GM19468 (cell line): ENCODE data around the gene GSKIP.

Experiments
- ATAC-seq: cut with Tn5 transposase; IDR thresholded peaks from one replicate; pipeline ENCODE4 v1.9.1; 2021; ENCODE audit warnings: mild to moderate bottlenecking, moderate library complexity, moderate number of reproducible peaks; ENCODE audit not compliant: unreplicated experiment; ENCODE audit errors: extremely low read depth

GSKIP gene

DNA sequence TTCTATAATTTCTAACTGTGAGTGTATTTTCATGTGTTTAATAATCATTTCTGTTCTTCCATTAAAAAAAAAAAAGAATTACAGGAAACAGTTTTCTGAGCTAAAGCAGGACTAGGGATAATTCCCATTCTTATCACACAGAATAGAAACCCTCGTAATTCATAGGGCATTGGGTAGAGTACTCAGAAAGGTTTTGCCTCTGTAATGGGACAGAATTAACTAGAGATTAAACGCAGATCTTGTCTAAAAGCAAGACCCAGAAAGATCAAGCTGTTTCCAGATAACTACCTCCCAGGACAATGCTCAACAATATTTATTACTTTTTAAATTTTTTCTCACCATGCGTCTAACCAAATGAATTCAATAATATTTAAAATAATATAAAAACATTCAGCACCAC lies 10.2 kb downstream of the GSKIP start:
- no peak for ATAC-seq

DNA sequence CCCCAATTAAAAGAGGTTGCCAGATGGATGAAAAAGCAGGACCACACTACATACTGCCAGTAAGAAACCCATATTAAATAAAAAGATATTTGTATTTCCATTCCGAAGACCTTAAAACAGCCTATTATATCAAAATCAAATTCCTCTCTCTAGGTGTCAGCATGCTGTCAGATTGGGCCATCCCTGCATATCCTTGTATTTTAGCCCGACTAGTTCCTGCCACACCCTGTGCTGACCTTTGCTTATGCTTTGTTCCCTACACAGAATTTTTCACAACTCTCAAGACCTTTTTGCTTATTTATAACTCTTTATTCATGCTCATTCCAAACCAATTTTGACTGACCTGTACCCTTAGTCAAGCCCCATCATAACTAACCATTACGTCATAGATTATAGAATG lies 12.8 kb downstream of the GSKIP start:
- ATAC-seq = no peak

DNA sequence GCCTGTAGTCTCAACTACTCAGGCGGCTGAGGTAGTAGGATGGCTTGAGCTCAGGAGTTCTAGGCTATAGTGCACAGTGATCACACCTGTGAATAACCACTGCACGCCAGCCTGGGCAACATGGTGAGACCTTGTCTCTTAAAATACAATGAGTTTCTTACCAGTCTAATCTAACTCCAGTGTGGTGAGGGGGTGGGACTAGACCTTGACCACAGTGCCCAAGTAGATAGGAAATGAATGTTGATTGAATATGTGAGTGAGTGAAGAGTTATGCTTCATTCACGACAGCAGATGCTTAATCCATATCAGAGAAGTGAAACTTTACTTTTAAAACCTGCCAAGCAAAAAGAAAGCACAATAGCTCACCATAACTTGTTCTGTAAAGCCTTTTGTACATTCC lies 17.4 kb downstream of the GSKIP start:
- peak; percentile 78 for ATAC-seq

DNA sequence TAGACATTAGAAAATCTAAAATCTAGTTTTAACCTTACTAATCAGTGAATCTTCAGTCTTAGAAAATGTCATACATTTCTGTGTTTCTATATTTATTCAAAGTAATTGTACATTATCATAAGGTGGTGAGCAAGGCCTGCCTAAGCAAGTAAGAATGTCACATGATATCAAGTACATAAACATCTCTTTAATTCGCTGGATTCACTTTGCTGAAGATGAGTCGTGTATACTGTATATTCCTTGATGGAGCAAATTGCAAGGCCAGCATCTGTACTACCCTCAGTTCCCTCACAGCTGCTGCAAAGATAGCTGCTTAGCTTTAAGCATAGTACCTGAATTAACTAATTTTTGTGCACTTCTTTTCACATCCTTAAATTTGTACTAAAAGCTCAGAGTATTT lies 20.1 kb downstream of the GSKIP start:
- ATAC-seq = no peak

DNA sequence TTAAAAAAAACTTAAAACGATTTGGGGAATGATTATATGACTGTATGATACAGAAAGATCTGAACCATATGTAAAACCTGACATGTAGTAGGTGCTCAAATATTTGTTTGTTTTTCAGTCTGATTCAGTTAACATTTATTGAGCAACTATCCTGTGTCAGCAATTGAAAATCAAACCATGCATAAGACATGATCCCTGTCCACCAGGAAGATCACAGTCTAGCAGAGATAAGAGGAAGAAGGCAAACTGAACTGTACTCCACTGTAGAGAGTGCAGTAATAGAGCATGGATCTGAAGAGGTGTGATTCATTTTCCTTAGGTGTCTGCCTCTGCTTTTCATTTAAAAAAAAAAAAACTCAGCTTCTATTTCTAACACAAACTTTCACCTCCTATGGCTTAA lies 20.7 kb downstream of the GSKIP start:
- no peak for ATAC-seq

DNA sequence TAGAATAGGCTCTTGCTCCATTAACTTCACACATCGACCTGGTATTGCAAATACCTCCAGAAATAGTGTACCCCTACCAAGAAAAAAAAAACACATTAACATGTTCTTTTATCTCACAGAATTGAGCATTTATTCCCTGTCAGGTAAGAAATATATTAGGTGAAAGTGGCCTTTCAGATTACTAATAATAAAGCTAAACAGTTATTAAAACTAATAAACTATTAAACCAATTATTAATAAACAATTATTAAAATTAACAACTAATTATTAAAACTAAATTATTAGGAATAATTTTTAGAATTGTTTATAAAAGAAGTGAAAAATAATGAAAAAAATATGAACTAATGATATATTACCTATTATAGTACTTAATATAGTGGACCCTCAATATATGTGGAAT lies 21.4 kb downstream of the GSKIP start:
- ATAC-seq = no peak

DNA sequence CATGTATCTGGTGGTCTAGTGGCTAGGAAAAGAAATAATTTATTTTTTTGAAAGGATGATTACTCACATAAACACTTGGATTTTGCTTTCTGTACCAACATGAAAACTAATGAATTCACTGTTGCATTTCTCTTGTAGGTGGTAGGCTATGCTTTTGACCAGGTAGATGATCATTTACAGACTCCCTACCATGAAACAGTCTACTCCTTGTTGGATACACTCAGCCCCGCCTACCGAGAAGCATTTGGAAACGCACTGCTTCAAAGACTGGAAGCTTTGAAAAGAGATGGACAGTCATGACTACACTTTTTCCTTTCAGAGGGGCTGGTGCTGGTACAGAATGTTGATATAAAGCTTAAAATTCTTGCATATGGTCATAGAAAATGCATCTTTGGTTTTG lies 22.1 kb downstream of the GSKIP start:
- no peak for ATAC-seq

DNA sequence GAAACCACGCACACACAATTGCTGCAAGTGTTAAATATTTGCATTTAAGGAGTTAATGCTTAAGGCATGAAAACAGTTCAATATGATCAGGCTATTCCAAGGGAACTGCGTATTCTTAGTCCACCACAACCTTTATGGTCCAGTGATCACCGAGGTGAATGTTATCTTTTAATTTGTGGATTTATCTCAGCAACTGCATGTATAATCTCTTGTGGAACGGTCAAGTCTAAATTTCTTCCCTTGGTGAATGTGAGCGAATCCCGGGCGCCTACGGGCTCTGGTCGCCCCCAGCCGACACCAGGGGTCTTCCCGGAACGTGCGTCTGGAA lies 27.6 kb downstream of the GSKIP start:
- ATAC-seq = no peak

DNA sequence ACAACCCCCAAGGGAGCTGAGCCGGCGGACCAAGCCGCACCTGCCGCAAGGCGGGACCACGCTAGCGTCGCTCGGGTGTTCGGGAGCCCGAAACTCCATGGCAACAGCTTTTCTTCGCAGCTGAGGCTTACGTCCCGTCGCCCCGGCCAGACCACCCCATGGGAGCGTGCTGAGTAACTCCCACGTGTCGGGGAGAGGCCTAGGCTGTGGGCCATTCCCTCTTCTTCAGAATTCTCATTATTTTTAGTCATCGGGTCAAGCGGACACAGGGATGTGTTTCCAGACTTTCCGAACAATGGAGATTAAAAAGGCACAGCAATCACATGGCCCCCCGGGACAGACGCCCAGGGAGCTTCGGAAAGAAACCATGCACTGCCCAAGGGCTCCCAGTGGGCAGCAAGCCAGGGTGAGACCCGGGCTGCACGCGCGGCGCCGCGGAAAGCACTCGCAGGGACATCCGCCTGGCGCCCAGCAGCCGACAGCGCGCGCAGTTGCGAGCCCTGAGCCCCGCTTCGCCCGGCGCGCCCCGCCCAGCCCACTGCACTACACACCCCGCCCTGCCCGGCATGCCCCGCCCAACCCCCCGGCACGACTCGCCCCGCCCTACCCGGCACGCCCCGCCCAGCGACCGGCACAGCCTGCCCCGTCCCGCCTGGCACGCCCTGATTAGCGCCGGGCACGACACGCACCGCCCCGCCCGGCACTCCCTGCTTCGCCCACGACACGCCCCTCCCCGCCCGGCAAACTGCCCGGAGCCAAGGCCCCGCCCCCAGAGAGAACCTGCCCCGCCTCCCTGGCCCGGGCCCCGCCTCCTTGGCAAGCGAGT lies 28.2 kb downstream of the GSKIP start:
- ATAC-seq = peak; percentile 58

DNA sequence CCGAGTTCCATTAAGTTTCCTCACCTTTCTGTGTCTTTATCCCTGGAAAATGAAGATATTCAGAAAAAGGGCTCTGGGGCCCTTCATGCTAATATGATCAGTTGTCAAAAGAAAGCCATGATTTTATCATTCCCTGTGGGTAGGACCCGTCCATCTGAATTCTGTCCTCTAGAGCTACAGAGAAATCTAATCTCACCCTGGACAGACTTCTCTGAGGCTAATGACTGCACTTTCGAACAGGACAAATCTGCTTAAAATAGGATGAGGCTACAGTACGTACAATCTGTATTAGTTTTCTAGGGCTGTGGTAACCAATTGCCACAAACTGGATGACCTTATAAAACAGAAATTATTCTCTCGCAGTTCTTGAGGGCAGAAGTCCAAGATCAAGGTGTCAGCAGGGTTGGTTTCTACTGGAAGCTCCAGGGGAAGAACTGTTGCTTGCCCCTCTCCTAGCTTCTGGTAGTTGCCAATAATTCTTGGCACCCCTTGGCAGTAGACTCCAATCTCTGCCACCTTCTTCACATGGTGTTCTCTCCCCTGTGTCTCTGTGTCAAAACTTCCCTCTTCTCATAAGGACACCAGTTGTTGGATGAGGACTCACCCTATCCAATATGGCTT lies 29.9 kb downstream of the GSKIP start:
- ATAC-seq = no peak

DNA sequence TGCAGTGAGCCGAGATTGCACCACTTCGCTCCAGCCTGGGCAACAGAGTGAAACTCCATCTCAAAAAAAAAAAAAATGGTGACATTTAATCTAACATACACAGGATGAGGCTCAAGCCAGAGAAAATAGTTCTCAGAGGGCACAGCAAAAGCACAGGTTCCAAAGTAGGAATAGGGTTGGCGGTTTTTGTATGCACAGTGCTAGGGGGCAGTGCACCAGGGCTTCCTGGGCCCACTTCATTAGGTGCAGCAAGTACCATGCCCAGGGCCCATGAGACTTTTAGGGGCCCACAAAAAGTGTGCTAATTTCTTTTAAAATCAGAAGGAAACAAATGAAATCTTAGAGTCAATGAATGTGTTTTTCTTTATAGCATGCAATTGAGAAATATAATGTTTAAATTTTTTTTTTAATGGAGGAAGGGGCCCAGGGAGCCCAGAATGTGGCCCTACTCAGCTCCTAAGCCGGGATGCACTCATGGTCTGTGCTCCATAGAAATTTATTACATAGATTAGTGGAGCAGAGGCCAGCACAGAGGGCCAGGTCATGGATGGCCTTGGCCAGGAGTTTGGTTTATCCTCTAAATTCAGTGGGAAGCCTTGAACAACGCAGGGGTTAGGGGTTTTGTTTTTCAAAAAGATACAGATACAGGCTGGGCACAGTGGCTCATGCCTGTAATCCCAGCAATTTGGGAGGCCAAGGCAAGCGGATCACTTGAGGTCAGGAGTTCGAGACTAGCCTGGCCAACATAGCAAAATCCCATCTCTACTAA lies 30.9 kb downstream of the GSKIP start:
- no peak for ATAC-seq

DNA sequence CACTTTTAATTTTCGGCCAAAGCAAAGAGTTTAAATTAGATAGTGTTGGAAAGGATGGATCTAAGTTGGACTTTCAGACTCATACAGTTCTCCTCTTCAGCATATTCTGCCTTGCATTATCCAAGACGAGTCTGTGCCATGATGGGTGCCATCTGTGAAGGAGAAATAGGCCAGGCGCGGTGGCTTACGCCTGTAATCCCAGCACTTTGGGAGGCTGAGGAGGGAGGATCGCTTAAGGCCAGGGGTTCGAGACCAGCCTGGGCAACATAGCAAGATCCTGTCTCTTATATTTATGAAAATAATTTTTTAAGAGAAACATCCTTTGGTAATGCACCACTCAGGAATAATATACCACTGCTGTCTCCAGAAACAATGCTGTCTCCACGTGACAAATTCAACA lies 35.1 kb downstream of the GSKIP start:
- ATAC-seq = no peak

DNA sequence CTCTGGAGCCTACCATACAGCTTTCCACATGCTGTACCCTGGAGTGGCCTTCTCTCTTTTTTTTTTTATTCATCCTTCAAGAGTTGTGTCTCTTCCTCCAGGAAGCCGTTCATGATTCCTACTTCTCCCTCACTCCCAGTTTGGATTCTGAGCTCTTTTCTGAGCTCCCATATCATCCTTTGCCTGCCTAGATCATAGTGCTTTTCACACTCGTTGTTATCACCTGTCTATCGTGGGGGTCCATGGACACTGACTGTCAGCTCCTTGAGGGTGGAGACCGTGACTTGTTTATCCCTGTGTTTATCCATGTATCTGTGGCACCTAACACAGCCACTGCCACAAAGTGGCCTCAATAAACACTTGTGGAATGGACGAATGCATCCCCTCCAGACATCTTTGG lies 35.6 kb downstream of the GSKIP start:
- ATAC-seq = no peak

DNA sequence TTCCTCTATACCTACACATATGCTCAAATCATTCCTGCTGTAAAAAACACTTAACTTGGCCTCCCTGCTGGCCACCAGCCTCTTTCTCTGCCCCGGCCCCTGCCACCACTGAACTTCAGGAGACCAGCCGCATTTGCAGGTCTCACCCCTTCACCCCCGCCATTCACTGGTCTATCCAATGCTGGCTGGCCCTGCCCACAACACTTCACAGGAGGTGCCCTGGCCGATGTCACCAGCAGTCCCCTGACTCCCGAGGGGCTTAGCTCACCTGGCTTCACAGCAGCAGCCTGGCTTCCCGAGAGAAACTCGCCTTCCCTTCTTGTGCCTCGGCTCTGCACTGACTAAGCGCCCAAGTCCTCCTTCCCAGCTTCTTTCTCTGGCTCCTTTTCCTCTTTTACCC lies 36.1 kb downstream of the GSKIP start:
- ATAC-seq = no peak

DNA sequence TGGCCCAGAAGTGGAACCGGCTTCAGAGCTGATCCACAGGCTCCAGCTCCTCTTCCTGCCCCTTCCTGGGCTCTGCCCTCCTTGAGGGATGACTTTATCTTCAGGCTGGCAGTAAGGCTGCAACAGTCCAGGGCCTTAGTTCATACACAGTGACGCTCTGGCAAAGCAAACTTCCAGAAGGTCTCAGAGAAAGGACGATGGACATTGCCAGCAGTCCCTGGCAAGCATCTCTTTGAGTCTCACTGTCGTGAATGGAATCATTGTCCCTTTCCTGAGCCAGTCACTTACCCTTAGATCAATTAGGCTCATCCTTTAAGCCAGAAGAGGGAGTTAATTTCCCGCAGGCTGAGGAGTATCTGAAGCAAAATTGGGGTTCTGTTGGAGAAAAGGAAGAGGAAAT lies 37.2 kb downstream of the GSKIP start:
- ATAC-seq = no peak

DNA sequence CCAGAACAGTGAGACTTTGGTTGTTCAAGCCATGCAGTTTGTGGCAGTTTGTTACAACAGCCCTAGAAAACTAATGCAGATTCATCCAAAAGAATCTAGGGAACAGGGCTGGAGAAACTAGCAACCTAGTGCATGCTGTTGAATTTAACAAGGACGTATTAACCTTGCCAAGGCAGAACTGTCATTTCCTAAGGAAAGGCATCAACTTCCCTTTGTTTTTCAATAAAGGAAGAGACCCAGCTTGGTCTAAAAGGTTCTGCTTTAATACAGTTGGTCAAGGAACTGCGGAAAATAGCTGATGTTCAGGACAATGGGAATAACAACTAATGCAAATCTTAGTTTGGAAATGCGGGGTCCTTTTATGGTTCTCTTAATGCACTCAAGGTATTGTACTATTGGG lies 40.1 kb downstream of the GSKIP start:
- no peak for ATAC-seq

DNA sequence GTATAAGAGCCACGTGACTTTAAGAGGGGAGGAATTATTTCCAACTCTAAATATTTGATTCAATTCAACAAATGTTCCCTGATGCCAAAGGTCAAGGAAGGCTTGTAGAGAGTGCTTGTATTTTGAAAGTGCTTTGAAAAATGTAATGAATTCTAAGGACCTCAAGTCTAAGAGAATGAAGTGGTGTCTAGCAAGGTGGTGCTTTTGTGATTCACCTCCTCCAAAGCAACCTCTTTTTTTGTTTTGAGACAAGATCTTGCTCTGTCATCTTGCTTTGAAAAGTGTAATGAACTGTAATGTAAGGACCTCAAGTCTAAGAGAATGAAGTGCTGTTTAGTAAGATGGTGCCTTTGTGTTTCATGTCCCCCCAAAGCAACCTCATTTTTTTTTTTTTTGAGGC lies 42.4 kb downstream of the GSKIP start:
- no peak for ATAC-seq

DNA sequence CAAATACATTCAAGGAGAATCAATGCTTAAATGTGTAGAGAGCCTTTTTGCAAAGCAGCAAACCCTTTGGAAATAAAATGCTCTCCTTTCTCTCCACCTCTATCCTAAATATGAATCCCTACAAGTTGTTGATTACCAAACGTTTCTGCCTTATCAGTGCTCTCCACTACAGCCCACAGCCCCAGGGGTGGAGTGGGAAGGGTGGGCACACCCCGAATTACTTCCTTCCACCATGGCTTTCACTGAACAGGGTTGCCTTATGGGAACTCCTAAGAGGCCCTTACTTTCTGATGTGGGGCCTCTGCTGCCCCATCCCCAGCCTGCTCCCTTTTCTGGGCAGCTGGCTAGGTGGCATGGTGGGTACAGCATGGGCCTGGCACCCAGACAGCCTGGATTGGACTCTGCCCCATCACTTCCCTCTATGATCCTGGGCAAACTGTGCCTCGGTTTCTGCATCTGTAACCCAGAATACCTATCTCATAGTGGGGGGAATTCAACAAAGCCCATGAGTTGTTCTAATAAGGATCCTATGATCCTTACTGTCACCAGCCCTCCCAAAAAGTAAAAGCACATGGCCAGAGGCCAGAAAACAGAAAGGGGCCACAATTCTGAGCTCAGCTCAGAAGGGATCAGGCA lies 44.7 kb downstream of the GSKIP start:
- ATAC-seq = no peak

DNA sequence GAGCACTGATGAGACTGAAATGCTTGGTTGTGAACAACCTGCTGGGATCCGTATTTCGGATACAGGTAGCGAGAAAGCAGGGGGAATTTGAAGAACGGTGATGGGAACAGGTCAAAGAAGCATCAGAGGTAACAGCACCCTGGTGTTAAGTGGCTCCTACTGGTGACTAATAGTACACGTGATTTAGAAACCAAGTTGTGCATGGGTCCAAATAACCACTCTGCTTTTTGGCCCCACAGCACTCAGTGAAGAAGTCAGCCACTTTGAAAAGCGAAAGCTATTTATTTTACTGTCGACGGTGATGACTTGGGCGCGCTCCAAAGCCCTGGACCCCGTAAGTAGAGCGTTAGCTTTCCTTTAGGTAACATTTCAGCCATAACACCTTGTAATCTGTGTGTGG lies 45.3 kb downstream of the GSKIP start:
- no peak for ATAC-seq

DNA sequence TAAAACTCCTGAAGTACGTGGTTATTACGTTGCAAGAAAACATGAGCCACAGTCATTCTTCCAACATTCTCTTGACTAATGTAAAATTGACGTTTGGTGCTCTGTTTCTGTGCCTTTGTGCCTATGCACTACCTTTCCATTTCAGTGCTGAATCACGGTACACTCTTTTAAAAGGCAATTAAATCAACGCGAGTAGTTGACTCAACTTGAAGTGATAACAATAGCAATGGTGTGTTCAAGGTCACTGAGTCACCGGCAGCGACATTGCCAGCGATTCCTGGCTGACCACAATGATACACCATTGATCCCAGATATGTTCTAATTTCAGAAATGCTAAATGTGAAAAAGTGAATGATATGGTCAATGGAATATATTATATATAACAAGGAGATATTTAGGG lies 46.4 kb downstream of the GSKIP start:
- ATAC-seq = no peak

DNA sequence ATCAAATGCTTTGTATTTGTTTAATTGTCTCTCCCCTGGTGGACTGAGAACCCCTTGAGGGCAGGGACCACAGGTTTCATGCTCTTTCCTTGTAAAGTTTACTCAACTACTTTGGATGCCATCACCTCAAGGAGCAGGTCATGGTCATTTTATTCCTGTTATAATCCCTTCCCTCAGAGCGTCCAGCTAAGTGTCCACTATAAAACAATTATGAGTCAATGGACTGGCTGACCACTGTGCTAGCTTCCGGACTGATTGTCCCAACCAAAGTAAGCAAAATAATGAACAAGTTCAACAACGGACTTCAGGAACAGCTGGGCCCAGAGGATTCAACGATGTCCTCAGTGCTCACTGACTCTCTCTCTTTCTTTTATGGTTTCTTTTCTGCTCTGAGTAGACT lies 46.8 kb downstream of the GSKIP start:
- ATAC-seq = no peak
